Neutrophil (primary cell): ENCODE measurements around the gene SPTBN1.

ENCODE experiments used
- H3K27ac ChIP-seq: fragments of 200-600 bp; sonication (generic); 2 replicates; pipeline ENCODE4 v1.5.1; 2016; ENCODE audit warnings: mild to moderate bottlenecking, moderate library complexity
- H3K27me3 ChIP-seq: fragments of 200-600 bp; sonication (generic); 2 replicates; pipeline ENCODE4 v1.6.0; 2016; ENCODE audit warnings: mild to moderate bottlenecking
- H3K36me3 ChIP-seq: fragments of 200-600 bp; sonication (generic); 2 replicates; pipeline ENCODE4 v1.5.1; 2017
- H3K4me1 ChIP-seq, 2 experiments: fragments of 200-600 bp in 1 of 2; sonication (generic) in 1 of 2; 1 replicate in 1 of 2; 2 replicates in 1 of 2; pipeline versions ENCODE4 v1.5.1 to v1.6.1; 2013 to 2016; ENCODE audit warnings: low read depth in 1 of 2, low read length in 1 of 2, mild to moderate bottlenecking in 1 of 2, moderate library complexity in 1 of 2; ENCODE audit not compliant: control insufficient read depth in 1 of 2, insufficient read depth in 1 of 2
- H3K4me3 ChIP-seq, 2 experiments: fragments of 200-600 bp in 1 of 2; sonication (generic) in 1 of 2; 1 replicate in 1 of 2; 2 replicates in 1 of 2; pipeline ENCODE4 v1.5.1; 2013 to 2016; ENCODE audit warnings: low read depth in 1 of 2, low read length in 1 of 2, mild to moderate bottlenecking in 1 of 2, moderate library complexity in 1 of 2
- H3K9me3 ChIP-seq: fragments of 200-600 bp; sonication (generic); 2 replicates; pipeline ENCODE4 v1.5.1; 2016
- TF ChIP-seq, protein P1 (sequence below): fragments of 200-600 bp; sonication (generic); IDR thresholded peaks from 2 replicates; pipeline ENCODE4 v1.5.1; 2016; ENCODE audit warnings: antibody characterized with exemption

Gene SPTBN1

DNA sequence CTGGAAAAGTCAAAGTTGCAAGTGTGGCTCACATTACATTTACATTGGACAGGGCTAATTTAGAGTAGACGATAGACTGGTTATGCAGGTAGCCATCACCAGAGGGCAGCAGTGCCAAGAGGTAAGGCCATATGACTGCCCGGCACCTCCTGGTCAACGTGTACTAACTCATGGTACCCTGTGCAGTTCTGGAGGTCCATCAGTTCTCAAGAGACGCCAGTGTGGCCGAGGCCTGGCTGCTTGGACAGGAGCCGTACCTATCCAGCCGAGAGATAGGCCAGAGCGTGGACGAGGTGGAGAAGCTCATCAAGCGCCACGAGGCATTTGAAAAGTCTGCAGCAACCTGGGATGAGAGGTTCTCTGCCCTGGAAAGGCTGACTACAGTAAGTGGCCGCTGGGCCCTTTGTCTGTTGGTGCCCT, 201.5 kb downstream of the SPTBN1 start:
- H3K4me1 ChIP-seq: no peaks in the 10 kb centered on the region

GRCh38 chr2:54658564-54659071, 202.5 kb downstream of the SPTBN1 start:
- Histone ChIP-seq H3K36me3 (peaks cover 98% of the 10 kb centered on the region), H3K4me1 (no peaks in the 10 kb centered on the region), H3K9me3 (no peaks in the 10 kb centered on the region), H3K4me3 (no peak overlapping the region), H3K27me3 (no peaks in the 10 kb centered on the region), H3K27ac (no peak overlapping the region)
- TF ChIP-seq, protein P1, sequence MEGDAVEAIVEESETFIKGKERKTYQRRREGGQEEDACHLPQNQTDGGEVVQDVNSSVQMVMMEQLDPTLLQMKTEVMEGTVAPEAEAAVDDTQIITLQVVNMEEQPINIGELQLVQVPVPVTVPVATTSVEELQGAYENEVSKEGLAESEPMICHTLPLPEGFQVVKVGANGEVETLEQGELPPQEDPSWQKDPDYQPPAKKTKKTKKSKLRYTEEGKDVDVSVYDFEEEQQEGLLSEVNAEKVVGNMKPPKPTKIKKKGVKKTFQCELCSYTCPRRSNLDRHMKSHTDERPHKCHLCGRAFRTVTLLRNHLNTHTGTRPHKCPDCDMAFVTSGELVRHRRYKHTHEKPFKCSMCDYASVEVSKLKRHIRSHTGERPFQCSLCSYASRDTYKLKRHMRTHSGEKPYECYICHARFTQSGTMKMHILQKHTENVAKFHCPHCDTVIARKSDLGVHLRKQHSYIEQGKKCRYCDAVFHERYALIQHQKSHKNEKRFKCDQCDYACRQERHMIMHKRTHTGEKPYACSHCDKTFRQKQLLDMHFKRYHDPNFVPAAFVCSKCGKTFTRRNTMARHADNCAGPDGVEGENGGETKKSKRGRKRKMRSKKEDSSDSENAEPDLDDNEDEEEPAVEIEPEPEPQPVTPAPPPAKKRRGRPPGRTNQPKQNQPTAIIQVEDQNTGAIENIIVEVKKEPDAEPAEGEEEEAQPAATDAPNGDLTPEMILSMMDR: no peak

More for the DNA sequence above, 201.5 kb downstream of the SPTBN1 start:
- Histone ChIP-seq H3K36me3 (peaks cover 96% of the 10 kb centered on the region), H3K27ac (no peak overlapping the region), H3K27me3 (no peaks in the 10 kb centered on the region), H3K4me3 (no peak overlapping the region), H3K9me3 (no peaks in the 10 kb centered on the region)
- TF ChIP-seq, protein P1: peak; percentile 22

GRCh38 chr2:54659527-54659926, 203.4 kb downstream of the SPTBN1 start:
- Histone ChIP-seq H3K27ac (no peak overlapping the region), H3K4me1 (no peaks in the 10 kb centered on the region), H3K36me3 (peaks cover 98% of the 10 kb centered on the region)

DNA sequence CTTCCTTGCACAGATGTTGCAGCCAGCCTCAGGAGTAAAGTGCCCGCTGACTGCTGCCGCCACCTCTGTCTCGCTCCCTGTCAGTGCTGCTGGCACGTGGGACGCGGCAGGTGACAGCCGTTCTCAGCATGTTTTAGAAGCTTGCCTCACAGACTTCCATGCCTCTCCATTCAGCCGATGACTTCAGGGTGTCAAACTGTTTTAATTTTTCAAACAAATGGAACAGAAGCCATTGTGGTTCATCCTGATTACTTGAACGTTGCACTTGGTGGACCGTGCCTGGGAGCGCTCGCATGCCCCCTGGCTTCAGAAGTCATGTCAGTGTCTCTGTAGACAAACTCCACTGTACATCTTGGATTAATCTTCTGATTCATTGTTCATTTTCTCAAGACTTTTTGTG, 204.6 kb downstream of the SPTBN1 start:
- Histone ChIP-seq H3K4me3 (no peak overlapping the region), H3K4me1 (no peaks in the 10 kb centered on the region), H3K9me3 (no peaks in the 10 kb centered on the region), H3K27ac (no peak overlapping the region), H3K27me3 (no peaks in the 10 kb centered on the region), H3K36me3 (peaks cover 98% of the 10 kb centered on the region)
- TF ChIP-seq, protein P1: no peak

More at GRCh38 chr2:54659527-54659926, 203.4 kb downstream of the SPTBN1 start:
- Histone ChIP-seq H3K9me3 (no peaks in the 10 kb centered on the region), H3K27me3 (no peaks in the 10 kb centered on the region), H3K4me3 (no peak overlapping the region)
- TF ChIP-seq, protein P1: no peak

GRCh38 chr2:54663424-54664030, 207.4 kb downstream of the SPTBN1 start:
- no peaks in the 10 kb centered on the region for H3K27me3 ChIP-seq
- H3K36me3 ChIP-seq: peaks cover 97% of the 10 kb centered on the region
- TF ChIP-seq, protein P1: no peak
- H3K27ac ChIP-seq: no peak overlapping the region
- peaks cover 0 to 8% of the 10 kb centered on the region in 2 experiments for H3K4me1 ChIP-seq
- no peaks in the 10 kb centered on the region for H3K9me3 ChIP-seq
- no peak overlapping the region for H3K4me3 ChIP-seq
